IMR-90 (cell line): ENCODE measurements around the gene ATP8B2. TPM values are rescaled to one million over a fixed set of nuclear protein-coding genes. Genes with fewer than 3 reads are reported as not detected.

Experiments
- microRNA-seq, 2 experiments: library from miRNA; stranded (forward) in 1 of 2; unstranded in 1 of 2; fragments of 10-50 nt in 1 of 2; fragments of <30 nt in 1 of 2; gene quantifications in 1 of 2; microRNA quantifications in 1 of 2; one replicate each; pipeline versions ENCODE3 to v1.1.0; 2013 to 2020; ENCODE audit not compliant: insufficient read depth in 1 of 2, insufficient read length in 1 of 2, unreplicated experiment in 1 of 2
- polyA plus RNA-seq, 3 experiments: library from polyadenylated mRNA; depleted of rRNA; stranded (reverse); fragments of >200 nt; gene quantifications; 2 replicates each; pipeline ENCODE4 v1.2.3, GENCODE V29; 2012; ENCODE audit warnings: low replicate concordance in 1 of 3
- small RNA-seq, 5 experiments: library from RNA; depleted of rRNA; stranded (forward); fragments of <200 nt; gene quantifications; one replicate each; pipeline ENCODE3, GENCODE V24; 2012
- total RNA-seq: library from RNA; depleted of rRNA; stranded (reverse); fragments of >200 nt; gene quantifications from 2 replicates; pipeline ENCODE4 v1.2.3, GENCODE V29; 2012; rRNA removed

Gene ATP8B2
- total and polyA plus RNA-seq, 2 of the 4 experiments (the other 2 are of a cell fraction), result 79.4 to 91.0 TPM

Small RNA genes within 50 kb of the gene (microRNA-seq; reads per million reads assigned to microRNA genes)
- gene RF00273 (ENCODE audit: insufficient read depth, insufficient read length), result not detected
- not detected for gene RNU6-121P (ENCODE audit: insufficient read depth, insufficient read length)
- gene RNU6-239P (ENCODE audit: insufficient read depth, insufficient read length), result not detected
- not detected for gene RNU7-57P (ENCODE audit: insufficient read depth, insufficient read length)

Small RNA genes within 50 kb of the gene (small RNA-seq; reads per million reads assigned to genes)
- gene RF00273, result 0 to 0.08 (median 0) reads per million in 5 experiments
- gene RNU6-121P, result 0 reads per million in 5 experiments
- 0 reads per million in 5 experiments for gene RNU6-239P
- 0 reads per million in 5 experiments for gene RNU7-57P

Other genes starting within 250 kb of the ATP8B2 start
- under 0.01 TPM in 2 replicates for gene NUP210L, start 170.5 kb upstream of the ATP8B2 start, total RNA-seq
- gene NUP210L, start 170.5 kb upstream of the ATP8B2 start, polyA plus RNA-seq (2012; rRNA removed), result 0.02 TPM in 1 of 2 replicates, not detected in the other
- gene TPM3, start 133.4 kb upstream of the ATP8B2 start, total RNA-seq, result 530 and 974 TPM in 2 replicates
- gene TPM3, start 133.4 kb upstream of the ATP8B2 start, polyA plus RNA-seq (2012; rRNA removed), result 409 and 438 TPM in 2 replicates
- gene CFAP141, start 119.2 kb upstream of the ATP8B2 start, total RNA-seq, result not detected in 2 replicates
- gene CFAP141, start 119.2 kb upstream of the ATP8B2 start, polyA plus RNA-seq (2012; rRNA removed), result not detected in 2 replicates
- gene UBAP2L, start 104.6 kb upstream of the ATP8B2 start, total RNA-seq, result 57.5 and 77.2 TPM in 2 replicates
- 149 and 156 TPM in 2 replicates for gene UBAP2L, start 104.6 kb upstream of the ATP8B2 start, polyA plus RNA-seq (2012; rRNA removed)
- gene HAX1, start 52.9 kb upstream of the ATP8B2 start, total RNA-seq, result 140 and 146 TPM in 2 replicates
- 117 TPM in 2 replicates for gene HAX1, start 52.9 kb upstream of the ATP8B2 start, polyA plus RNA-seq (2012; rRNA removed)
- gene AQP10, start 4.4 kb upstream of the ATP8B2 start, total RNA-seq, result not detected in 2 replicates
- not detected in 2 replicates for gene AQP10, start 4.4 kb upstream of the ATP8B2 start, polyA plus RNA-seq (2012; rRNA removed)
- gene IL6R, start 79.8 kb downstream of the ATP8B2 start, total RNA-seq, result 6.1 and 9.5 TPM in 2 replicates
- gene IL6R, start 79.8 kb downstream of the ATP8B2 start, polyA plus RNA-seq (2012; rRNA removed), result 4.7 and 5.3 TPM in 2 replicates
- not detected in 2 replicates for gene TDRD10, start 176.7 kb downstream of the ATP8B2 start, total RNA-seq
- not detected in 2 replicates for gene TDRD10, start 176.7 kb downstream of the ATP8B2 start, polyA plus RNA-seq (2012; rRNA removed)
- gene SHE, start 176.9 kb downstream of the ATP8B2 start, total RNA-seq, result not detected in 2 replicates
- gene SHE, start 176.9 kb downstream of the ATP8B2 start, polyA plus RNA-seq (2012; rRNA removed), result not detected in 2 replicates
- gene UBE2Q1, start 233.1 kb downstream of the ATP8B2 start, total RNA-seq, result 24.7 and 25.3 TPM in 2 replicates
- 20.6 and 21.3 TPM in 2 replicates for gene UBE2Q1, start 233.1 kb downstream of the ATP8B2 start, polyA plus RNA-seq (2012; rRNA removed)
- under 0.01 TPM in 1 of 2 replicates, not detected in the other for gene CHRNB2, start 242.3 kb downstream of the ATP8B2 start, total RNA-seq
- 0.03 and 0.09 TPM in 2 replicates for gene CHRNB2, start 242.3 kb downstream of the ATP8B2 start, polyA plus RNA-seq (2012; rRNA removed)